ENCODE measurements around the gene KCTD16.

Gene KCTD16

GRCh38 chr5:144230806-144231205 lies 60.1 kb downstream of the KCTD16 start:
- TF ChIP-seq EZH2phosphoT487 (IDR thresholded peaks at IDR 0.05; ENCODE audit: borderline replicate concordance) (no peak), CTCF (conservative IDR thresholded peaks at IDR 0.05; ENCODE audit: low read length) (no peak)
- Histone ChIP-seq H3K9ac (ENCODE audit: low read depth, low read length, poor library complexity, severe bottlenecking) (no peak overlapping the region), H3K9me3 (ENCODE audit: insufficient read depth, low read depth, low read length) (no peaks in the 10 kb centered on the region), H3K4me3 (ENCODE audit: low read length, poor library complexity, severe bottlenecking) (no peak overlapping the region), H3F3A (ENCODE audit: low read depth) (no peaks in the 10 kb centered on the region), H3K9me2 (replicated peaks; ENCODE audit: low read depth, low read length) (no peaks in the 10 kb centered on the region), H2AFZ (ENCODE audit: low read length) (no peak overlapping the region), H4K20me1 (ENCODE audit: insufficient read depth, low read length, poor library complexity, severe bottlenecking) (no peaks in the 10 kb centered on the region), H3K4me2 (ENCODE audit: low read depth, low read length, poor library complexity, severe bottlenecking) (no peak overlapping the region), H3K79me2 (ENCODE audit: insufficient read depth, low read length) (no peaks in the 10 kb centered on the region), H3K4me1 (ENCODE audit: insufficient read depth, low read length, poor library complexity, severe bottlenecking) (peaks cover 7% of the 10 kb centered on the region), H3K36me3 (ENCODE audit: insufficient read depth, low read length) (no peaks in the 10 kb centered on the region), H3K27me3 (ENCODE audit: insufficient read depth, low read length, poor library complexity, severe bottlenecking) (no peaks in the 10 kb centered on the region)

- Histone ChIP-seq H3K4me2 (ENCODE audit: low read depth, low read length, poor library complexity, severe bottlenecking) (no peak overlapping the region), H3K4me1 (ENCODE audit: insufficient read depth, low read length, poor library complexity, severe bottlenecking) (peaks cover 10% of the 10 kb centered on the region), H3K9me3 (ENCODE audit: insufficient read depth, low read depth, low read length) (no peaks in the 10 kb centered on the region), H2AFZ (ENCODE audit: low read length) (no peak overlapping the region), H3K27me3 (ENCODE audit: insufficient read depth, low read length, poor library complexity, severe bottlenecking) (no peaks in the 10 kb centered on the region), H3K9me2 (replicated peaks; ENCODE audit: low read depth, low read length) (no peaks in the 10 kb centered on the region), H4K20me1 (ENCODE audit: insufficient read depth, low read length, poor library complexity, severe bottlenecking) (no peaks in the 10 kb centered on the region), H3K79me2 (ENCODE audit: insufficient read depth, low read length) (no peaks in the 10 kb centered on the region), H3F3A (ENCODE audit: low read depth) (no peaks in the 10 kb centered on the region), H3K36me3 (ENCODE audit: insufficient read depth, low read length) (no peaks in the 10 kb centered on the region), H3K9ac (ENCODE audit: low read depth, low read length, poor library complexity, severe bottlenecking) (no peak overlapping the region), H3K4me3 (ENCODE audit: low read length, poor library complexity, severe bottlenecking) (no peak overlapping the region)
- TF ChIP-seq CTCF (conservative IDR thresholded peaks at IDR 0.05; ENCODE audit: low read length) (no peak), EZH2phosphoT487 (IDR thresholded peaks at IDR 0.05; ENCODE audit: borderline replicate concordance) (no peak)
Observed at GRCh38 chr5:144232285-144232684, 61.6 kb downstream of the KCTD16 start.

DNA sequence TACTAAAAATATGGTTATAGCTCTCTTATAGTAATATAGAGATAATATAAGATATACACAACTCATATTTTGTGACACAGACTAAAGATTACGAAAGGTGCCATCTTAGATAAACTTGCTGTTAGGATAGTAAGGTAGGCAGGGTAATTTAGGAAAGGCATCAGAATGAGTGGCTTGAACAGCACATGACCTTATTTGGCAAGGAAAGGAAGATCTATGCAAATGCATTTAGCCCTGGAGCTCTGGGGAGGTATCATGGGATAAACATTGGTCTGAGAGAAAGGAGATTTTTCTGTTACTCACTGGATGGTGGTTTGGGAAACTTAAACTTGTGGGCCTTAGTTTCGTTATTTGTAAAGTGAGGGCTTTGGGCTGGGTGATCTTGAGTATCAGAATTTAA lies 65.8 kb downstream of the KCTD16 start:
- Histone ChIP-seq H3K4me2 (ENCODE audit: low read depth, low read length, poor library complexity, severe bottlenecking) (no peak overlapping the region), H3K9me3 (ENCODE audit: insufficient read depth, low read depth, low read length) (no peaks in the 10 kb centered on the region)

More for the DNA sequence above, 65.8 kb downstream of the KCTD16 start:
- no peak overlapping the region for H3K4me3 ChIP-seq (ENCODE audit: low read length, poor library complexity, severe bottlenecking)
- no peaks in the 10 kb centered on the region for H3F3A ChIP-seq (ENCODE audit: low read depth)
- H2AFZ ChIP-seq (ENCODE audit: low read length), result no peak overlapping the region
- TF ChIP-seq EZH2phosphoT487 (IDR thresholded peaks at IDR 0.05; ENCODE audit: borderline replicate concordance) (no peak), CTCF (conservative IDR thresholded peaks at IDR 0.05; ENCODE audit: low read length) (no peak)
- no peaks in the 10 kb centered on the region for H3K79me2 ChIP-seq (ENCODE audit: insufficient read depth, low read length)
- no peaks in the 10 kb centered on the region for H3K36me3 ChIP-seq (ENCODE audit: insufficient read depth, low read length)
- H3K9ac ChIP-seq (ENCODE audit: low read depth, low read length, poor library complexity, severe bottlenecking), result no peak overlapping the region
- H3K9me2 ChIP-seq (replicated peaks; ENCODE audit: low read depth, low read length), result no peaks in the 10 kb centered on the region
- H3K4me1 ChIP-seq (ENCODE audit: insufficient read depth, low read length, poor library complexity, severe bottlenecking), result peaks cover 10% of the 10 kb centered on the region
- no peaks in the 10 kb centered on the region for H3K27me3 ChIP-seq (ENCODE audit: insufficient read depth, low read length, poor library complexity, severe bottlenecking)
- no peaks in the 10 kb centered on the region for H4K20me1 ChIP-seq (ENCODE audit: insufficient read depth, low read length, poor library complexity, severe bottlenecking)

Data from Loucy (cell line).